Muscle of leg (tissue), 11 donors: ENCODE measurements around the gene COL18A1. TPM values are rescaled to one million over a fixed set of nuclear protein-coding genes. Genes with fewer than 3 reads are reported as not detected.
"Not testable (repeated sequence)": the region's sequence is repeated elsewhere in the genome, so short reads cannot be mapped to it uniquely, and the experiment has no call there.

Experiments
- DNase-seq: peaks from one replicate; pipeline ENCODE4 v3.0.0; 2013
- H3K27ac ChIP-seq: one replicate; pipeline ENCODE4 v1.5.1; 2013; ENCODE audit warnings: mild to moderate bottlenecking, low read length, control low read depth
- H3K27me3 ChIP-seq: one replicate; pipeline ENCODE4 v1.6.1; 2013; ENCODE audit warnings: low read length; ENCODE audit not compliant: control insufficient read depth, insufficient read depth
- H3K36me3 ChIP-seq: one replicate; pipeline ENCODE4 v1.6.1; 2013; ENCODE audit warnings: low read length; ENCODE audit not compliant: control insufficient read depth, insufficient read depth
- H3K4me1 ChIP-seq: one replicate; pipeline ENCODE4 v1.6.1; 2013; ENCODE audit warnings: low read length; ENCODE audit not compliant: control insufficient read depth, insufficient read depth
- H3K4me3 ChIP-seq: one replicate; pipeline ENCODE4 v1.5.1; 2013; ENCODE audit warnings: low read length, control low read depth
- H3K9me3 ChIP-seq: replicated peaks from 2 replicates; pipeline ENCODE4 v1.6.1; 2013; ENCODE audit warnings: low read depth, low read length; ENCODE audit not compliant: control insufficient read depth
- WGBS: methylation state at CpG from one replicate; pipeline ENCODE4 v1.1.5; 2013; ENCODE audit warnings: missing lambda C conversion rate; ENCODE audit not compliant: insufficient coverage; 5-methylcytosine and 5-hydroxymethylcytosine counted together
- polyA plus RNA-seq, 8 donors: library from polyadenylated mRNA; unstranded; fragments of 120-200 nt; gene quantifications; one replicate each; pipeline versions ENCODE4 v1.2.1 to v1.2.3, GENCODE V29; 2013; ENCODE audit warnings: inconsistent platforms in 1 of 8, low replicate concordance in 1 of 8; ENCODE audit not compliant: insufficient read length in 8 of 8, insufficient read depth in 1 of 8
- total RNA-seq: library from RNA; stranded (reverse); fragments of 120-200 nt; gene quantifications from one replicate; pipeline ENCODE4 v1.2.4, GENCODE V29; 2013

Gene COL18A1
- total and polyA plus RNA-seq, 9 donors = 58.4 to 141 (median 95.6) TPM

DNA sequence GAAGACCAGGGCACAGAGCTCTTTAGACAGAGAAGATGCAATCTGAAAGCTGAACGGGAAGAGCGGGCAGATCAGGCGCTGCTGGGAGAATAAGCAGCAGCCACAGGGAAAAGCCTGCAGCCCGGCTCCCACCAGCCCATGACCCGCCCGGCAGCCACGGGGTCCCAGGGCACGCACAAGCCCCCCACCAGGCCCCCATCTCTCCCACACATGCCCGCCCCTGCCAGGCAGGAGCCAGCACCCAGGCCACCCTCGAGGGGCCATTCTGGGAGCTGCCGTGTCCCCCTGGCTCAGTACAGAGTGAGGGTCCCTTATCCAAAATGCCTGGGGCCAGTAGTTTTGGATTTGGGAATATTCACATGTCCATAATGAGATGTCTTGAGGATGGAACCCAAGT, 120.9 kb downstream of the COL18A1 start:
- Histone ChIP-seq H3K27ac (no peak overlapping the region), H3K27me3 (no peaks in the 10 kb centered on the region), H3K9me3 (peaks cover 9% of the 10 kb centered on the region), H3K4me1 (peaks cover 9% of the 10 kb centered on the region), H3K4me3 (no peak overlapping the region), H3K36me3 (peaks cover 28% of the 10 kb centered on the region)
- WGBS = 95% methylated on average over 3 of the region's 11 CpGs
- no peak for DNase-seq

DNA sequence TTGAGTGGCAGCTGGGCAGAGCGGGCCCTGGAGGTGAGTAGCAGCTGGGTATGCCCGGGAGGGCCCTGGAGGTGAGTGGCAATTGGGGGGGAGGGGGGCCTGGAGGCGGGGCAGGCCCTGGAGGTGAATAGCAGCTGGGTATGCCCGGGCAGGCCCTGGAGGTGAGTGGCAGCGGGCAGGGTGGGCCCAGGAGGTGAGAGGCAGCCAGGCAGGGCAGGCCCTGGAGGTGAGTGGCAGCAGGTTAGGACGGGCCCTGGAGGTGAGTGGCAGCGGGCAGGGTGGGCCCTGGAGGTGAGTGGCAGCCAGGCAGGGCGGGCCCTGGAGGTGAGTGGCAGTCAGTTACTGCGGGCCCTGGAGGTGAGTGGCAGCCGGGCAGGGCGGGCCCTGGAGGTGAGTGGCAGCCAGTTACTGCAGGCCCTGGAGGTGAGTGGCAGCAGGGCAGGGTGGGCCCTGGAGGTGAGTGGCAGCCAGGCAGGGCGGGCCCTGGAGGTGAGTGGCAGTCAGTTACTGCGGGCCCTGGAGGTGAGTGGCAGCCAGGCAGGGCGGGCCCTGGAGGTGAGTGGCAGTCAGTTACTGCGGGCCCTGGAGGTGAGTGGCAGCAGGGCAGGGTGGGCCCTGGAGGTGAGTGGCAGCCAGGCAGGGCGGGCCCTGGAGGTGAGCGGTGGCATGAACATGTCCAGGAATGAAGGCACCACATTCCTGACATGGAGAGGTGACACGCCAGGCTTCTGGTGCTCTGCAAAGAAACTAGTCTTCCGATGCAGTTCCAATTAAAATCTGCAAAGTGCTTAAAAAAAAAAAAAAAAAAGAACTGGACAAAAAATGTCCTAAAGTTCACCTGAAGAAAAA, 122.4 kb downstream of the COL18A1 start:
- H3K4me1 ChIP-seq, DNase-seq, H3K27me3 ChIP-seq, H3K27ac ChIP-seq, H3K9me3 ChIP-seq, H3K4me3 ChIP-seq: not testable (repeated sequence)
- 89% methylated on average over 16 of the region's 19 CpGs for WGBS
- peaks cover 33% of the 10 kb centered on the region for H3K36me3 ChIP-seq

DNA sequence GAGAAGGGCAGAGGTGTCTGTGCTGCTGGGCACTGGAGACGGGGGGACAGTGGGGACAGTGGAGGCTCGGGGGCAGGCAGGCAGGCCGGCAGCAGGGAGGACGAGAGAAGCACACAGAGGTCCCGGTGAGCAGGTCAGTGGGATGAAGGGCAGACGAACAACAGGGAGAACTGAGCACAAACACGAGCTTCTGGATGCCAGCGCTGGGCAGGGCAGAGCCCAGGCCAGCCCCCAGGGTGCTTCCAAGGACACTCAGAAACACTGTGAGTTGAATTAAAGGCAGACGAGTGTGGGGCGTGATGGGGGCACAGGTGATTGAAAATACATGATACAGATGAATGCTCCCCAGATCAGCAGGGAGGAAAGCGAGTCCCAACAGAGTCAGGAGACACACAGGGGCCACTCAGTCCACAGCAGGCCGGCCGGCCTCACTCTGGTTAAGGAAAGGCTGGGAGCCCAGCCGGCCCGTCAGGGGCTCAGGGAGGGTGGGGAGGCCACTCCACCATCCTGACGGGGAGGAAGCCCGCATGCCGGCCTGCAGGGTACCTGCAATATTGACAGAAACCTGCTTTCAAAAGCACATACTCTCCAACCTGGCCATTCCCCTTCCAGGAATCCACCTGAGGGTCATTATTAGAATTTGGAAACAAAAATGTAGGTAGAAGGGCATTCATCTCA, 123.2 kb downstream of the COL18A1 start:
- peaks cover 33% of the 10 kb centered on the region for H3K36me3 ChIP-seq
- H3K9me3 ChIP-seq = no peaks in the 10 kb centered on the region
- H3K4me3 ChIP-seq = no peak overlapping the region
- DNase-seq = no peak
- WGBS = 87% methylated on average over 15 of the region's 18 CpGs
- H3K27me3 ChIP-seq = no peaks in the 10 kb centered on the region
- H3K27ac ChIP-seq = no peak overlapping the region
- peaks cover 14% of the 10 kb centered on the region for H3K4me1 ChIP-seq

DNA sequence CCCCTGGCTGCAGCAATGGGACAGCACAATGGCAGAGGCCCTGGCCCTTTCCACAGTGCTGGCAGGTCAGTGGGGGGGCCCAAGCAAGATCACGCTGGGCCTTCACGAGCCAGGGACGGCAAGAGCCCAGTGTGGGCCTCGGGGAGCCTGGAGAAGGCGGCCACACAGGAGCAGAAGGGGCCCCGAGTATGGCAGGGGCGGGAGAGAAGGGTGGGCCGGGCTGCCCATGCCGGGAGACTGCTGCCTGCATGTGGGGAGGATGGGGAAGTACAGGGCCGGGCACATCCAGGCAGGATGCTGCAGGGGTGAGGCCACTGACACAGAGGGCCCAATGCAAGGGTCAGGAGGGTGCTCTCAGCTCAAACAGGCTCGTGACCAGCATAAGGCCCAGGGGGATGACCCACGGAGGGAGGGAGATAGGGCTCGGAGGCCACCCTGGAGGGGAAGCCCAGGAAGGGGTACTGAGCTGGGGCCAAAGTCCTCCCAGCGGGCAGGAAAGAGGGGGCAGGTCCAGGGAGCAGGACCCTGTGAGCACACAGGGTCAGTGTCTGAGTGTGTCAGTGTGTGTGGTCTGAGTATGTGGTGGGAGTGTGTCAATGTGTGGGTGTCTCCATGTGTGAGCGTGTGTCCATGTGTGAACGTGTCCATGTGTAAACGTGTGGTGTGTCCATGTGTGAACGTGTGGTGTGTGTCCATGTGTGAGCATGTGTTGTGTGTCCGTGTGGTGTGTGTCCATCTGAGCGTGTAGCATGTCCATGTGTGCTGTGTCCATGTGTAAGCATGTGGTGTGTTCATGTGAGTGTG, 124.2 kb downstream of the COL18A1 start:
- Histone ChIP-seq H3K4me1 (peaks cover 24% of the 10 kb centered on the region), H3K36me3 (peaks cover 32% of the 10 kb centered on the region), H3K27ac (no peak overlapping the region), H3K27me3 (no peaks in the 10 kb centered on the region), H3K4me3 (no peak overlapping the region), H3K9me3 (no peaks in the 10 kb centered on the region)
- no peak for DNase-seq
- 68% methylated on average over 20 of the region's 20 CpGs for WGBS

DNA sequence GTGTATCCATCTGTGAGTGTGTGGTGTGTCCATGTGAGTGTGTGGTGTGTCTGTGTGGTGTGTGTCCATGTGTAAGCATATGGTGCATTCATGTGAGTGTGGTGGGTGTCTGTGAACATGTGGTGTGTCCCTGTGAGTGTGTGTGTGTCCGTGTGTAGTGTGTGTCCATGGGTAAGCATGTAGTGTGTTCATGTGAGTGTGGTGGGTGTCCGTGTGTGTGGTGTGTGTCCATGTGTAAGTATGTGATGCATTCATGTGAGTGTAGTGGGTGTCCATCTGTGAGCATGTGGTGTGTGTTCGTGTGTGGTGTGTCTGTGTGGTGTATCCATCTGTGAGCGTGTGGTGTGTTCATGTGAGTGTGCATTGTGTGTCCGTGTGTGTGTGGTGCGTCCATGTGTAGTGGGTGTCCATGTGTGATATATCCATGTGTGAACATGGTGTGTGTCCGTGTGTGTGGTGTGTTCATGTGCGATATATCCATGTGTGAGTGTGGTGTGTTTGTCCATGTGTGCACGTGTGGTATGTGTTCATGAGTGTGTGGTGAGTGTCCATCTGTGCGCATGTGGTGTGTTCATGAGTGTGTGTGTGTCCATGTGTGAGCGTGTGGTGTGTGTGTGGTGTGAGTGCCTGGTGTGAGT, 124.9 kb downstream of the COL18A1 start:
- Histone ChIP-seq H3K27ac (no peak overlapping the region), H3K4me1 (peaks cover 29% of the 10 kb centered on the region), H3K27me3 (no peaks in the 10 kb centered on the region), H3K36me3 (peaks cover 29% of the 10 kb centered on the region), H3K9me3 (no peaks in the 10 kb centered on the region), H3K4me3 (no peak overlapping the region)
- WGBS = 95% methylated on average over 10 of the region's 11 CpGs
- DNase-seq = no peak

DNA sequence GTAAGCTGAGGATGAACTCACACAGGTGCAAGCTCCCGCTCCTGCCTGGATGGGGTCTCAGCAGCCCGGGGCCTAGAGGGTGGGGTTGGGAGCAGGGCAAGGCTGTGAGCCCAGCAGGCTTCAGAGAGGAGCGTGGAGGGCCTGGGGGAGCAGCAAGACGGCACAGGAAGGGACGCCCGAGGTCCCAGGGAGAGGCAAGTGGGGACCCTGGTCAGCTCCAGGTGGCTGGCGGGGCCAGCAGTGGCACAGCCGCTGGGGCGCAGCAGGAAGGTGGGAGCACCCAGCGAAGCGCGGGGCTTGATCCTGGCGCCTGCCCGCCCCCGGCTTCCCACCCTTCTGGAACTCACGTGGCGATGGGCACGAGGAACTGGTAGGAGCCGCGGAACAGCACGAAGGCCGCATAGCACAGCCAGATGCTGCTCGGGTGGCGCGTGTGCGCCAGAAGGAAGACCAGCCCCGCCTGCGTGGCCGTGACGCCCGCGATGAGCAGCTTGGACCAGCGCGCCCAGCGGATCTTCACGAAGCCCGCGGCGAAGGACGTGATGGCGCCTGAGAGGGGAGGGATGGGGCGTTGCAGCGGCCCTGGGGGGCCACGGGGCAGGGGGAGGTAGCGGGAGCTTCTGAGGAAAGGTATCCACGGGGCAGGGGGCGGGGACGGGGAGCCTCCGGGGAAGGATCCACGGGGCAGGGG, 125.6 kb downstream of the COL18A1 start:
- Histone ChIP-seq H3K4me3 (no peak overlapping the region), H3K27me3 (no peaks in the 10 kb centered on the region), H3K9me3 (no peaks in the 10 kb centered on the region), H3K4me1 (peaks cover 27% of the 10 kb centered on the region), H3K27ac (no peak overlapping the region), H3K36me3 (peaks cover 26% of the 10 kb centered on the region)
- WGBS = 94% methylated on average over 42 of the region's 50 CpGs
- no peak for DNase-seq

DNA sequence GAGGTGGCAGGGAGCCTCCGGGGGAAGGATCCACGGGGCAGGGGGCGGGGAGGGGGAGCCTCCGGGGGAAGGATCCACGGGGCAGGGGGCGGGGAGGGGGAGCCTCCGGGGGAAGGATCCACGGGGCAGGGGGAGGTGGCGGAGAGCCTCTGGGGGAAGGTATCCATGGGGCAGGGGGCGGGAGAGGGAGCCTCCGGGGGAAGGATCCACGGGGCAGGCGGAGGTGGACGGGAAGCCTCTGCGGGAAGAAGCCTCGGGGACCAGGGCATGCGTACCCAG, 126.1 kb downstream of the COL18A1 start:
- H3K4me3 ChIP-seq, H3K9me3 ChIP-seq, H3K27ac ChIP-seq, DNase-seq, H3K27me3 ChIP-seq: not testable (repeated sequence)
- WGBS = 92% methylated on average over 10 of the region's 17 CpGs
- Histone ChIP-seq H3K4me1 (peaks cover 27% of the 10 kb centered on the region), H3K36me3 (peaks cover 26% of the 10 kb centered on the region)

DNA sequence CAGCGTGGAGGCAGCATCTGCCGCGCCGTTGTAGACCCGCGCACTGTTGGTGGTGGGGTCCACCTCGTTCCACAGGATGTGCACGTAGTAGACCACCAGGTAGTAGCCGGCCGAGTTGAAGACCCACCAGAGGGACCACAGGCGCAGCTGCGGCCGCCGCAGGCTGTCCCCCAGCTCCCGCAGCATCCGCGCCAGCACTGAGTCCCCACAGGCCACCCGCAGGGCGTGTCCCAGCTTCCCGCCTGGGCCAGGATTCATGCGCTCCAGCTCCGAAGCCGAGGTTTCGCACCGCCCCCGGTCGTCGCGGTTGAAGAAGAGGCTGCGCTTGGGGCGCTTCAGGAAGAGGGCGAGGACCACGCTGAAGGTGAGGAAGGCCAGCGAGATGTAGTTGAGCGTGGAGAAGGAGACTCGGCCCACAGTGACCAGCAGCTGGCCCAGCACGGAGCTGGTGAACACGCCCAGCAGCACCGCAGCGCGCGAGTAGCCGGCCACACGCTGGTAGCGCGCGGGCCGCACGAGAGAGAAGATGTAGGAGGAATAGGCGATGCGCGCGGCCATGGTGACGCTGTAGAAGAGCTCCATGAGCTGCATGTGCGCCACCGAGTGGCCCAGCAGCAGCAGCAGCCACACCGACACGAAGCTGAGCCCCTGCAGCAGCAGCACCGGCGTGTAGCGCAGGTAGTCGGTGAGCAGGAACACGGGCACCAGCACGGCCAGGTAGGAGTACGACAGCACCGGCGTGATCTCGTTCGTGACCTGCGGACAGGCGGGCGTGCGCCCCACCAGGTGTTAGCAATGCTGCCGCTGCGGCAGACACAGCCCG, 126.6 kb downstream of the COL18A1 start:
- 95% methylated on average over 76 of the region's 76 CpGs for WGBS
- H3K9me3 ChIP-seq = no peaks in the 10 kb centered on the region
- DNase-seq = no peak
- H3K4me3 ChIP-seq = no peak overlapping the region
- H3K36me3 ChIP-seq = peaks cover 26% of the 10 kb centered on the region
- H3K27me3 ChIP-seq = no peaks in the 10 kb centered on the region
- H3K4me1 ChIP-seq = peaks cover 27% of the 10 kb centered on the region
- H3K27ac ChIP-seq = no peak overlapping the region

DNA sequence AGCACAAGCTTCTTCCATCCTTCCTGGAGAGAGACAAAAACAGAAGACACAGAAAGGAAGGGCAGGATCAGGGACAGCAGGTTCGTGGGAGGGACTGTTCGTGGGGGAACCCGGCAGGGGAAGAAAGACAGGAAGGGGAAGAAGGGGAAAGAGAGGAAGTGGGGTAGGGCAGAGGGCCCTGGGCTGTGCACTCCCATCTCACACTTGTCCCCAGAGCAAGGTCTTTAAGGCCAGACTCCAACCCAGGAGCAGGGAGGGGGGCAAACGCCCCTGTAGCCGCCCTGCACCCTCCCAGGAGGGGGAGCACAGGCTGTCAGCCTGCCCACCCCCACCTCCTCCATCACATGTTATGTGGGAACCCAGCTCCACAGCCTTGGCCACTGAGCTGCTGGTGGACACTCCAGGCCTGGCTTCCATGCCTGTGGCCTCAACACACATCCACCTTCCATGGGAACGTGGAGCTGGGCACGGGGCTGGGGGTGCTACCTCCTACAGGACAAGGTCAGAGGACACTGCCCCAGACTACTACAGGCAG, 127.9 kb downstream of the COL18A1 start:
- peaks cover 26% of the 10 kb centered on the region for H3K36me3 ChIP-seq
- no peak overlapping the region for H3K4me3 ChIP-seq
- H3K4me1 ChIP-seq = peaks cover 27% of the 10 kb centered on the region
- no peak overlapping the region for H3K27ac ChIP-seq
- H3K9me3 ChIP-seq = no peaks in the 10 kb centered on the region
- no peaks in the 10 kb centered on the region for H3K27me3 ChIP-seq
- DNase-seq = no peak
- 40% methylated on average over 1 of the region's 7 CpGs for WGBS
